CD14-positive monocyte (primary cell): ENCODE results near the gene THSD8. TPM values are rescaled to one million over a fixed set of nuclear protein-coding genes. Genes with fewer than 3 reads are reported as not detected.
"Not testable (repeated sequence)": the region's sequence is repeated elsewhere in the genome, so short reads cannot be mapped to it uniquely, and the experiment has no call there.

Experiments
- DNase-seq, 3 donors: peaks; one replicate each; pipeline ENCODE4 v3.0.0-alpha.2; 2011 to 2022
- H2AFZ ChIP-seq: 2 replicates; pipeline ENCODE4 v1.6.0; 2012; ENCODE audit warnings: mild to moderate bottlenecking, low read depth, low read length, inconsistent platforms; ENCODE audit not compliant: insufficient read depth, poor library complexity, severe bottlenecking
- H3K27ac ChIP-seq, 2 donors: 1 replicate in 1 of 2; 2 replicates in 1 of 2; pipeline ENCODE4 v1.5.1; 2012 to 2013; ENCODE audit warnings: low read length in 2 of 2, control low read depth in 1 of 2, inconsistent platforms in 1 of 2, low read depth in 1 of 2, mild to moderate bottlenecking in 1 of 2
- H3K27me3 ChIP-seq, 2 donors: one replicate each; pipeline versions ENCODE4 v1.6.0 to v1.6.1; 2011 to 2013; ENCODE audit warnings: low read length in 2 of 2; ENCODE audit not compliant: control insufficient read depth in 2 of 2, insufficient read depth in 2 of 2
- H3K36me3 ChIP-seq, 2 donors: replicated peaks in 1 of 2; 1 replicate in 1 of 2; 2 replicates in 1 of 2; pipeline versions ENCODE4 v1.5.1 to v1.6.1; 2012 to 2013; ENCODE audit warnings: low read length in 2 of 2, control low read depth in 1 of 2, inconsistent platforms in 1 of 2, mild to moderate bottlenecking in 1 of 2; ENCODE audit not compliant: insufficient read depth in 2 of 2, control insufficient read depth in 1 of 2
- H3K4me1 ChIP-seq, 2 donors: 1 replicate in 1 of 2; 2 replicates in 1 of 2; pipeline versions ENCODE4 v1.5.1 to v1.6.1; 2012 to 2013; ENCODE audit warnings: low read length in 2 of 2, control low read depth in 1 of 2, inconsistent platforms in 1 of 2, mild to moderate bottlenecking in 1 of 2, moderate library complexity in 1 of 2; ENCODE audit not compliant: insufficient read depth in 2 of 2, control insufficient read depth in 1 of 2
- H3K4me2 ChIP-seq: replicated peaks from 2 replicates; pipeline ENCODE3; 2012; ENCODE audit warnings: low read length, moderate library complexity, mild to moderate bottlenecking; ENCODE audit not compliant: poor library complexity, severe bottlenecking; ENCODE audit errors: extremely low read depth
- H3K4me3 ChIP-seq, 3 experiments: fragments of 200-600 bp in 1 of 3; sonication (generic) in 1 of 3; replicated peaks in 1 of 3; 1 replicate in 2 of 3; 2 replicates in 1 of 3; pipeline ENCODE4 v1.5.1; 2011 to 2013; ENCODE audit warnings: low read length in 3 of 3, mild to moderate bottlenecking in 3 of 3, control low read depth in 2 of 3, low read depth in 2 of 3, inconsistent platforms in 1 of 3, moderate library complexity in 1 of 3
- H3K79me2 ChIP-seq: 2 replicates; pipeline ENCODE4 v1.6.0; 2012; ENCODE audit warnings: mild to moderate bottlenecking, control low read depth, inconsistent platforms, low read length, moderate library complexity; ENCODE audit not compliant: insufficient read depth
- H3K9ac ChIP-seq: 2 replicates; pipeline ENCODE4 v1.6.0; 2017; ENCODE audit warnings: low read length, mild to moderate bottlenecking; ENCODE audit not compliant: insufficient read depth, poor library complexity, severe bottlenecking
- H3K9me3 ChIP-seq, 2 donors: replicated peaks in 1 of 2; 1 replicate in 1 of 2; 2 replicates in 1 of 2; pipeline versions ENCODE4 v1.5.1 to v1.6.1; 2012 to 2013; ENCODE audit warnings: low read length in 2 of 2, control low read depth in 1 of 2; ENCODE audit not compliant: control insufficient read depth in 1 of 2, insufficient read depth in 1 of 2
- H4K20me1 ChIP-seq: 2 replicates; pipeline ENCODE4 v1.6.0; 2012; ENCODE audit warnings: mild to moderate bottlenecking, low read length, control low read depth, moderate library complexity; ENCODE audit not compliant: insufficient read depth
- H3K27ac Mint-ChIP-seq, 7 donors: one replicate each; pipeline ENCODE4 v1.8.0; 2020; ENCODE audit warnings: mild to moderate bottlenecking in 7 of 7, mixed read lengths in 7 of 7, moderate library complexity in 6 of 7, inconsistent platforms in 2 of 7
- H3K27me3 Mint-ChIP-seq, 3 donors: one replicate each; pipeline ENCODE4 v1.8.0; 2021 to 2022; ENCODE audit warnings: low read depth in 3 of 3, mild to moderate bottlenecking in 3 of 3, mixed read lengths in 3 of 3, moderate library complexity in 3 of 3, inconsistent platforms in 1 of 3
- H3K36me3 Mint-ChIP-seq, 2 donors: one replicate each; pipeline ENCODE4 v1.8.0; 2020; ENCODE audit warnings: mixed read lengths in 2 of 2, inconsistent platforms in 1 of 2, mild to moderate bottlenecking in 1 of 2
- H3K4me1 Mint-ChIP-seq: one replicate; pipeline ENCODE4 v1.8.0; 2020; ENCODE audit warnings: mild to moderate bottlenecking, mixed read lengths
- H3K4me3 Mint-ChIP-seq, 2 donors: one replicate each; pipeline ENCODE4 v1.8.0; 2020; ENCODE audit warnings: mild to moderate bottlenecking in 2 of 2, mixed read lengths in 2 of 2, moderate library complexity in 1 of 2
- H3K9me3 Mint-ChIP-seq, 7 donors: one replicate each; pipeline ENCODE4 v1.8.0; 2020 to 2022; ENCODE audit warnings: mixed read lengths in 7 of 7, mild to moderate bottlenecking in 6 of 7, moderate library complexity in 6 of 7, inconsistent platforms in 2 of 7
- CTCF ChIP-seq: fragments of 200-600 bp; IDR thresholded peaks from one replicate; pipeline ENCODE4 v1.8.0; 2022; ENCODE audit warnings: antibody characterized with exemption, mild to moderate bottlenecking
- WGBS: methylation state at CpG from one replicate; pipeline ENCODE4 v1.1.5; 2013; ENCODE audit warnings: missing lambda C conversion rate; ENCODE audit not compliant: insufficient coverage; 5-methylcytosine and 5-hydroxymethylcytosine counted together
- intact Hi-C, 2 donors: fragments of 100-400 bp; cut with micrococcal nuclease; formaldehyde crosslinking; loops; one replicate each; pipeline versions ENCODE4 v1.15.0 to v1.15.1; 2023
- polyA plus RNA-seq, 3 donors: library from polyadenylated mRNA; depleted of rRNA in 1 of 3; unstranded in 2 of 3; stranded (reverse) in 1 of 3; fragments of 300-500 nt in 2 of 3; fragments of >200 nt in 1 of 3; fragmentation: Illumina TruSeq in 2 of 3; gene quantifications; 1 replicate in 2 of 3; 2 replicates in 1 of 3; pipeline ENCODE4 v1.2.3, GENCODE V29; 2012 to 2021

THSD8 gene
- polyA plus RNA-seq, 3 donors: 4.0 TPM; not detected in 2

GRCh38 chr19:12806242-12807081 lies 4.6 kb downstream of the THSD8 start, which contains the start of gene RNASEH2A:
Gene RNASEH2A (plus strand): TSS chr19:12806584. CDS start chr19:12806674, 90 bp downstream.
- Histone ChIP-seq H3K27me3 (peaks cover 4 to 18% of the 10 kb centered on the region in 2 donors), H3K4me3 (peak within 1 kb of the TSS; percentile 61 to 77 (median 63)), H4K20me1 (no peaks in the 10 kb centered on the region), H3K4me2 (peak within 1 kb of the TSS; percentile 86), H3K79me2 (peaks cover 7% of the 10 kb centered on the region), H3K4me1 (peaks cover 20 to 26% of the 10 kb centered on the region in 2 donors), H2AFZ (peak within 1 kb of the TSS; percentile 98), H3K36me3 (no peaks in the 10 kb centered on the region), H3K9me3 (no peaks in the 10 kb centered on the region), H3K9ac (peak within 1 kb of the TSS; percentile 63), H3K27ac (peak within 1 kb of the TSS; percentile 2 to 36)
- Mint-ChIP-seq H3K36me3 (peaks cover 11 to 18% of the 10 kb centered on the region in 2 donors), H3K27ac (peak within 1 kb of the TSS; percentile 69 to 90 (median 79)), H3K4me3 (peak within 1 kb of the TSS; percentile 83 to 92), H3K4me1 (peaks cover 23% of the 10 kb centered on the region), H3K9me3 (peaks cover 0 to 4% (median 0%) of the 10 kb centered on the region in 7 donors), H3K27me3 (peaks cover 10 to 18% (median 14%) of the 10 kb centered on the region in 3 donors)
- WGBS: 1% methylated on average over 50 of the region's 66 CpGs
- intact Hi-C loops: loop anchor here in 1 of 2 donors (5.0 kb wide), 1 partner anchor 36 kb away; no protein-coding TSS in a partner anchor
- TF ChIP-seq CTCF: no peak
- peak; percentile 82 to 89 (median 86) for DNase-seq

- H3K79me2 ChIP-seq: no peaks in the 10 kb centered on the region
Observed at GRCh38 chr19:12815088-12815487, 13.2 kb downstream of the THSD8 start.

GRCh38 chr19:12817188-12817587 lies 15.3 kb downstream of the THSD8 start:
- H3K4me1 ChIP-seq, H3K27me3 ChIP-seq, H3K4me3 Mint-ChIP-seq, H3K27ac ChIP-seq, H3K9me3 ChIP-seq, H3K4me1 Mint-ChIP-seq, H4K20me1 ChIP-seq, H3K4me3 ChIP-seq, DNase-seq, H3K4me2 ChIP-seq, H3K79me2 ChIP-seq, H3K9me3 Mint-ChIP-seq, H3K27me3 Mint-ChIP-seq, H3K9ac ChIP-seq, intact Hi-C loops, H3K27ac Mint-ChIP-seq, H2AFZ ChIP-seq: not testable (repeated sequence)
- H3K36me3 ChIP-seq: peaks cover 0 to 15% of the 10 kb centered on the region in 2 donors
- peaks cover 17 to 31% of the 10 kb centered on the region in 2 donors for H3K36me3 Mint-ChIP-seq
- WGBS: no CpG with 5 or more reads among the region's 6 CpGs

More at GRCh38 chr19:12815088-12815487, 13.2 kb downstream of the THSD8 start:
- Histone ChIP-seq H2AFZ (no peak overlapping the region), H3K4me3 (no peak overlapping the region), H3K4me1 (no peaks in the 10 kb centered on the region), H3K4me2 (no peak overlapping the region), H3K27me3 (no peaks in the 10 kb centered on the region), H3K27ac (no peak overlapping the region), H3K9me3 (no peaks in the 10 kb centered on the region), H3K36me3 (peaks cover 0 to 15% of the 10 kb centered on the region in 2 donors), H3K9ac (no peak overlapping the region), H4K20me1 (no peaks in the 10 kb centered on the region)
- intact Hi-C loops: no loop called here
- Mint-ChIP-seq H3K9me3 (peaks cover 0 to 2% (median 0%) of the 10 kb centered on the region in 7 donors), H3K27me3 (peaks cover 0 to 5% (median 2%) of the 10 kb centered on the region in 3 donors), H3K4me1 (no peaks in the 10 kb centered on the region), H3K27ac (no peak overlapping the region), H3K36me3 (peaks cover 17 to 32% of the 10 kb centered on the region in 2 donors), H3K4me3 (no peak overlapping the region)
- no peak for DNase-seq
- WGBS: 97% methylated on average over 6 of the region's 7 CpGs
- TF ChIP-seq CTCF: no peak
